HG03175 (cell line): ENCODE results near the gene METTL25B.
"Not testable (repeated sequence)": the region's sequence is repeated elsewhere in the genome, so short reads cannot be mapped to it uniquely, and the experiment has no call there.

ENCODE experiments used
- ATAC-seq: cut with Tn5 transposase; IDR thresholded peaks from one replicate; pipeline ENCODE4 v1.9.1; 2021; ENCODE audit warnings: mild to moderate bottlenecking, moderate library complexity; ENCODE audit not compliant: unreplicated experiment

METTL25B gene

DNA sequence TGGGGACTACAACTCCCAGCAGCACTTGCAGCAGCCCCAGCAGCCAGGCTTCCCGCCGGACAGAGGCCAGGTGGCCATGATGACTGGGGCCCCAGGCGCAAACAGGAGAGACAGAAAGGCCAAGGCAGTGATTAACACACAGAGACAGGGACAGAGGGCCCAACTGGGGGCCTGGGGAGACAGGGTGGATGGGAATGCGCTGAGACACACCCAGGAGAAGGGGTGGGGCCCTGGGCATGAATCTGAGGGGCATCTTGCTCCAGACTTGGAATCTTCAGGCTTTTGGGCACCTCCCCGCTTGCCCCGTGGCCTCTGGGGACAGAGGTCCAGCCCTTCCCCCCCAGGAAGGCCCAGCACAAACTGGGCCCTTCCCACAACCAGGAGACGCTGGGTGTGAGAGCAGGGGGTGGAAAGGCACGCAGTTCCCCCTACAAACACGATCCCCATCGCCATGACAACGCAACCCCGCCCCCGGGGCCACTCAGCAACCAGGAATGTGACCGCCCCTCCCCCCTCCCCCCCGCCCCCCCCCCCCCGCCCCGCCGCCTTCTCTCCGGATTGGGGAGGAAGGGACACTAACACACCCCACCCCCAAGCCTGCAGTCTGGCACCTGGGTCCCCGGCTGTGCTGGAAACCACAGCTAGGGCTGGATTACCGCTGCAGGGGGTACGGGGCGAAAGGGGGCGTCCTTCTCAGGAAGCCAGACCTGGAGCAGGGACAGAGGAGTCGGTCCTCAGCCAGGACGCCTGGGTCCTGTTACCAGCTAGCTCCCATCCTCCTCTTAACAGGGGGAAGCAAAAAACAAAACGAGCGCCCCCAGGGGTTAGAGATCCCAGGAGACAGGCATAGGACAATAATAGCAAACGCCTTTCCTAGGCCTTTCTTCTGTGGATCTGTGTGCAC lies 18.7 kb downstream of the METTL25B start:
- no peak for ATAC-seq

DNA sequence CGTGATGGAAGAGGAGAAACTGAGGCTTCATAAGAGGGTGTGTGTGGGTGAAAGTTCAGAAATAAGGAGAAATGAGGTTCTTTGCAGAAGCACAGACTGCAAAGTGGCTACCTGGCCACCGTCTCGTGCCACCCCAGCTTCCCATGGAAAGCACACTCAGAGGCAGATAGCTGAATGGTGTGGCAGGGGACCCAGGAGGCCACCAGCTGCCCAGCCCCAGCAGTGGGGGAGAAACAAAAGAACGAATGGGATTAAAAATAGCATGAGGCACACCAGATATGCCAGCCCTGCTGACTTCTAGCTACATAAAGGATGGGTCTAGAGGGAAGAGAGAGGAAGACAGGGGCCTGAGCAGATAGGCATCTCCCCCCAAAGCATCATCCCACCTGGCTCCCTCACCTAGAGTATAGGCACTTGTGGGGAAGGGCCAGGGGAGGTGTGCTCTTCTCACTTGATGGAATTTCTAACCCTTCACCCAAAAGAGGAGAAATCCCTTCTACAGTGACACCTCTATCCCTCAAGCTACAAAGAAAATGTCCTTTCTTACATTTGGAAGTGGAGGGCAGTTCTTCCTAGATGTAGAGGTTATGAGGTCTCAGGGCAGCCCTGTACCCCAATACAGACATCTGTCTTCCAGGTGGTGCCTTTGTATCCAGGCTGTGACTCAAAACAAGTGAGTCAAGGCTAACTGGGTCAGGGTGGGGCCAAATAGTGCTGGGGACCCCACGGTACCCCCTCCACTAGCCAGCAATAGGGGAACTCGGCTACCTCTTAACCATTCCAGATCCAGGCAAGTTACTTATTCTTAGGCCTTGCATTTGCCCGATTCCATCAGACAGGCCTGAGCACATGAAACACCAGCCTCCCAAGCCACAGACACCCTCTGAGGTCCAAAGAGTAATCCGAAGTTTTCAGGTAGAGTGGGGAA lies 19.7 kb downstream of the METTL25B start:
- no peak for ATAC-seq

DNA sequence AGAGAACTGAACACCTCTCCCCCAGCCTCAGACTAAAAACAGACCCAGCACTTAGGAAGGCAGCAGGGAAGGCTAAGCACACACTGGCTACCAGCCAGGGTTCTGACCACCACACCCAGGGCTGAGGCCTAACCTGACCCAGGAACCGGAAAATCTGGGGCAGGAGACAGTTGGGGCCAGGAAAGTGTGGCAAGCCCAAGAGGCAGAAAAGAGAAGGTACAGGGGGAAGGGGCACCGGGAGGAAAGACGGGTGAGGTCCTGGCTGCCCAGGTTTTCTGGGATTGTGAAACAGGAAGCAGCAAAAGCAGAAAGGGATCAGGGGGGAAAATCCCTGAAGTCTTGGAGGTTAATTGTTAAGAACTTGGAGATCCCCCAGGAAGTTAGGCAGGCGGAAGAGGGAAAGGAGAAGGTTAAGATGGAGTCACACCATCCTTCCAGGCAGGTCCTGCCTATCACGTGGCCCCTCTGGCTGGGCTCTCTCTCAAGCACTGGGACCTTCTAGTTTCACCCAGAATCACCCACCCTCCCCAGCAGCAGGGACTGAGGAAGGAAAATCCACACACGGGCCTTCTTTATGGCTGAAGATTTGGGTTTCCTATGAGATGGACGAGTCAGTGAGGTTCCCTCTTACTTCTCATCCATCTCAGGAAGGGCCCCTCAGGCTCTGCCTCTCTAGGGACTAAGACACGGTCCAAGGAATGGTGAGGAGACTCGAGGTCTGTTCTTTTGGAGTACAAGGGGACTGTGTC lies 20.6 kb downstream of the METTL25B start:
- ATAC-seq: no peak

- ATAC-seq: no peak
Measured at GRCh38 chr1:156749419-156750118, 21.3 kb downstream of the METTL25B start.

DNA sequence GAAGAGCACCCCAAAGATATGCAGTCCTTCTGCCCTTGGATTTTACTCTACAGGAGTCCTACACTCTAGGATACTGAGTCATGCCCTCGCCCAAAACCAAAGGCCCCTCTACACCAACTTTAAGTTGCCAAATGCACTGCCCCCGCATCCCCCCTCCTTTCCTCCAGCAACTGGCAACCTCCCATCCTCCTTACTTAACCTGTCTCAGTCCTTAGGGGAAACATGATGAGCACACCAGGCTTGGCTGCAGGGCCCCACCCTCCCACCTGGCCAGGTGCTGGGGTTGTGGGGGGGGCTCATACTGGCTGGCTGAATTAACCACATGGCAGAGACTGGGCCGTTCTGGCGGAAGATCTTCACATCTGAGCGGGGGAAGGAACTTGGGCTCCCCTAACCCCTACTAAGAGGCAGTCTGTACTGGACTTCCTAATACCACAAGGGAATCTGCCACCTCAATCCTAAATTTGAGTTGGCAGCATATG lies 22.0 kb downstream of the METTL25B start:
- ATAC-seq: no peak

- ATAC-seq: peak; percentile 9
Measured at GRCh38 chr1:156750711-156751450, 22.6 kb downstream of the METTL25B start.

DNA sequence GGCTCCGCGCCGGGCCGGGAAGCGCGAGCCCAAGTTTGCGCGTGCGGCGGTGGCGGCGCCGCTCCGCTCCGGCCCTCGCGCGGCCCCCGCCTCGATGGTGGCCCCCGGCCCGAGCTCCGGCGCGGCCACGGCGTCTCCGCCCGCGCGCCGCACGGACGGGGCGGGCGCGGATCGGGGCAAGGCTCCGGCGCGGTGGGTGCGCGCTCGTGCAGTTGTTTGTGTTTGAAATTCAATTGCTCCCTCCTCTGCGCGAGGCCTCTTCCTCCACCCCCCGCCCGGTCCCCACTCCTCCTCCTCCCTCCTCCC lies 23.1 kb downstream of the METTL25B start, which contains the start of gene HDGF:
HDGF (minus strand) TSS at position 225 of the 306 bp plus-strand sequence. CDS start 246 bp downstream, outside the sequence.
- ATAC-seq: peak; percentile 26

DNA sequence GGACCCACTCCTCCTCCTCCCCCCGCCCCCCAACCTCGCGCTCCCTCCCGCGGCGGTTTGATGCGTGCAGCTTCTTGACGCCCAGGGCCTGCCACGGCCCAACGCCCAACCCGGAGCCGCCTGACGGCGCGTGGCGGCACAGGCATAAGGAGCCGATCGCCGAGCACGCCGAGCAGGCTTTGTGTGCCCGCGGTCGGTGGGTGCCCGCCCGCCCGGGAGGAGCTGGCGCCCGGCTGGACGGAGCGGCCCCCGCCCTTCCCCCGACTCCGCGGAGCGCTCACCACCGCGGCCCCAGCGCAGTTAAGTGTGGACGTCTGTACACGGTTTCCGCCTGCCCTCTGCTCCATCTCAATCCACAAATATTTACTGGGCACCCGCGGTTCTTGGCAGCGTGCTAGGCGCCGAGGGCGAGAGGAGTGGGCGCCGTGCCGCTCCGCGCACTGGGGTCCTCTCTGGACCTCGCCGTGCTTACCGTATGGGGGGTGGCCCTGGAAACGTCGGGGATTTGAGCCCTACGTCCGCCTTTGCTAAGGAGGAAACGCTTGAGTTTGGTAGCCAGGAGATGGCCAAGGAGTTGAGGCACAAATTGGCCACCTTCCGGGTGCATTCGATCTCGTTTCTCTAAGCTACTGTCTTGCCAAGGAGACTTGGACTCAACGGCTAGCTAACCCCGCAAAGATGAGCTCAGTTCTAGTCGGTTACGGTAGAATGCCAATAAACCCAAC lies 23.6 kb downstream of the METTL25B start:
- ATAC-seq: peak; percentile 75

DNA sequence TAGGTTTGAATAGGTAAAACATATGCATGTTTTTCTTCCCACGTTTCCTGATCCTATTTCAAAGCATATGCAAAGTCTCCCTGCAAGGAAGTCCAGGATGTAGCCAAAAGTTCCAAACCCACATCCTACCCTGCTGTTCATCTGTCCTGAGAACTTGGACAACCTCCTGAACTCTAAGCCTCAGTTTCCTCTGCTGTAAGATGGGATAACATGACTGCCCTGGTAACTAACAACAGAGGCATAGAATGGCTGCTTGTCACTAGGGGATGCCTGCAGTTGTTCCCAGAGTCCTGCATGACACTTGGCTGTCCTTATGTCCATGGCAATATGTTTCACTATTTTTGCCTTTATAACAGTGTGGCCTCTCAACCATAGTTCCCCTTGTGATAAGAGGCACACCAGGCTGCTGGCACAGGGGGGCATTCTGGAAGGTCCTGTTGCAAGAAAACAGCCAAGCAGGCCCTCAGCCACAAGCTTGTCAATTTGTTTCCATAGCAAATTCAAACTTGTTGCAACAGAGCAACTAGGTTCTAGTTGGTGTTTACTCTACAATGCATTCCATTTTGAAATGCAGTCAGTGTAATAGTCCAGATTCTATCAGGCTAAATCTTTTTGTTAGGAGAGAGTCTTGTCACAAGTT lies 24.7 kb downstream of the METTL25B start:
- no peak for ATAC-seq

DNA sequence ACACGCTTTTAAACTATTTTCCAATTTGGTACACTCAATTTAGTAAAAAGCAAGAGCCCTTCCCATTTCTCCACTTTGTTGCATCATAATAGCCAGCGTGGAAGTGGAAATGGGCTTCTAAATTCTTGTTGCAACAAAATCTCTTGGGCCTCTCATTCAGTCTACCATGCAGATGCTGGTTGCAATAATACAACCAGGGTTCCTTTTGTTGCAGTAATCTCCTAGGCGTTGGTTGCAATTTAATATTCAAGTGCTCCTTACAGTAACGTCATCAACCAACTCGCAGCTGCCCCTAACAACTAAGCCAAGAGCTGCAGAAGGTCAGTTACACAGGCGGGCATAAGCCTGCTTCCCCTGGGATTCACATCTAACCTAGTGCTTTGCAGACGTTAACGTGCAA lies 25.9 kb downstream of the METTL25B start:
- no peak for ATAC-seq

- ATAC-seq: no peak
Measured at GRCh38 chr1:156755527-156755950, 27.3 kb downstream of the METTL25B start.

GRCh38 chr1:156756355-156756754 lies 28.1 kb downstream of the METTL25B start:
- ATAC-seq: no peak

DNA sequence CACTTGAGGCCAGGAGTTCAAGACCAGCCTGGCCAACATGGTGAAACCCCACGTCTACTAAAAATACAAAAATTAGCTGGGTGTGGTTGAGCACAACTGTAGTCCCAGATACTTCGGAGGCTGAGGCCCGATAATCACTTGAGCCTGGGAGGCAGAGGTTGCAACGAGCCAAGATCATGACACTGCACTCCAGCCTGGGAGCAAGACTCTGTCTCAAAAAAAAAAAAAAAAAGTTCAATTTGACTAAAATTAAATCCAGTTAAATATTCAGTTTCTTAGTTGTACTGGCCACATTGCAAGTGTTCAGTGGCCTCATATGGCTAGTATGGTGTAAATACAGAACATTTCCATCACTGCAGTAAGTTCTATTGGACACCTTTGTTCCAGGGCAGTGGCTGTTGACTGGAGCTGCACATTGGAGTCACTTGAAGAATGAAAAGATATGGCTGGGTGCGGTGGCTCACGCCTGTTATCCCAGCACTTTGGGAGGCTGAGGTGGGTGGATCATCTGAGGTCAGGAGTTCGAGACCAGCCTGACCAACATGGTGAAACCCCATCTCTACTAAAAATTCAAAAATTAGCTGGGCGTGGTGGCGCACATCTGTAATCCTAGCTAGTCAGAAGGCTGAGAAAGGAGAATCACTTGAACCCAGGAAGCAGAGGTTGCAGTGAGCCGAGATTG lies 29.4 kb downstream of the METTL25B start:
- not testable (repeated sequence) for ATAC-seq

GRCh38 chr1:156760092-156760795 lies 32.0 kb downstream of the METTL25B start:
- no peak for ATAC-seq

GRCh38 chr1:156760796-156761104 lies 32.5 kb downstream of the METTL25B start:
- no peak for ATAC-seq

- ATAC-seq: not testable (repeated sequence)
Measured at GRCh38 chr1:156765136-156765535, 36.9 kb downstream of the METTL25B start.

GRCh38 chr1:156765666-156766065 lies 37.4 kb downstream of the METTL25B start:
- ATAC-seq: no peak
